ENCODE results near the gene CDH24. TPM values are rescaled to one million over a fixed set of nuclear protein-coding genes. Genes with fewer than 3 reads are reported as not detected.

CDH24 gene
- total RNA-seq, 1 experiment from 2014 or later = 5.0 TPM

GRCh38 chr14:23033251-23033727, 24.0 kb downstream of the CDH24 start:
- Mint-ChIP-seq H3K4me1 (ENCODE audit: low read depth, unreplicated experiment) (peaks cover 8% of the 10 kb centered on the region), H3K36me3 (ENCODE audit: insufficient read depth, unreplicated experiment) (peaks cover 48% of the 10 kb centered on the region), H3K9me3 (ENCODE audit: low read depth, unreplicated experiment) (no peaks in the 10 kb centered on the region), H3K27me3 (ENCODE audit: unreplicated experiment) (no peaks in the 10 kb centered on the region), H3K4me3 (ENCODE audit: low read depth, unreplicated experiment) (peak overlapping the region; percentile 95), H3K27ac (ENCODE audit: unreplicated experiment) (no peak overlapping the region)
- intact Hi-C loops (cut with micrococcal nuclease; ENCODE audit: unreplicated experiment) = no loop called here
- no TSS peak for BruUV-seq (replicated peaks)
- no peak for DNase-seq
- CTCF ChIA-PET = interaction anchor here (1.2 kb wide), 1 partner anchor 25 kb away, joined by 3 read pairs; no protein-coding TSS in a partner anchor
- TF ChIP-seq CTCF (IDR thresholded peaks at IDR 0.05; ENCODE audit: unreplicated experiment) = no peak

GRCh38 chr14:23030936-23031335, 26.4 kb downstream of the CDH24 start:
- peaks cover 54% of the 10 kb centered on the region for H3K36me3 Mint-ChIP-seq (ENCODE audit: insufficient read depth, unreplicated experiment)
- H3K4me3 Mint-ChIP-seq (ENCODE audit: low read depth, unreplicated experiment) = no peak overlapping the region
- H3K27ac Mint-ChIP-seq (ENCODE audit: unreplicated experiment) = no peak overlapping the region
- H3K4me1 Mint-ChIP-seq (ENCODE audit: low read depth, unreplicated experiment) = peaks cover 8% of the 10 kb centered on the region
- TF ChIP-seq CTCF (IDR thresholded peaks at IDR 0.05; ENCODE audit: unreplicated experiment) = no peak
- no peak for DNase-seq
- BruUV-seq (replicated peaks) = TSS peak; percentile 11
- H3K27me3 Mint-ChIP-seq (ENCODE audit: unreplicated experiment) = no peaks in the 10 kb centered on the region
- H3K9me3 Mint-ChIP-seq (ENCODE audit: low read depth, unreplicated experiment) = no peaks in the 10 kb centered on the region
- CTCF ChIA-PET = interaction anchor here (0.7 kb wide), 1 partner anchor 619 kb away, joined by 6 read pairs; no protein-coding TSS in a partner anchor
- intact Hi-C loops (cut with micrococcal nuclease; ENCODE audit: unreplicated experiment) = no loop called here

GRCh38 chr14:23028799-23029198, 28.5 kb downstream of the CDH24 start:
- CTCF ChIA-PET = no interaction called here
- intact Hi-C loops (cut with micrococcal nuclease; ENCODE audit: unreplicated experiment) = no loop called here
- H3K4me1 Mint-ChIP-seq (ENCODE audit: low read depth, unreplicated experiment) = peaks cover 6% of the 10 kb centered on the region
- no peak for DNase-seq
- no TSS peak for BruUV-seq (replicated peaks)
- H3K27ac Mint-ChIP-seq (ENCODE audit: unreplicated experiment) = no peak overlapping the region
- H3K9me3 Mint-ChIP-seq (ENCODE audit: low read depth, unreplicated experiment) = no peaks in the 10 kb centered on the region
- H3K4me3 Mint-ChIP-seq (ENCODE audit: low read depth, unreplicated experiment) = no peak overlapping the region
- no peaks in the 10 kb centered on the region for H3K27me3 Mint-ChIP-seq (ENCODE audit: unreplicated experiment)
- H3K36me3 Mint-ChIP-seq (ENCODE audit: insufficient read depth, unreplicated experiment) = peaks cover 51% of the 10 kb centered on the region
- TF ChIP-seq CTCF (IDR thresholded peaks at IDR 0.05; ENCODE audit: unreplicated experiment) = no peak

GRCh38 chr14:23025151-23025814, 32.0 kb downstream of the CDH24 start:
- Mint-ChIP-seq H3K9me3 (ENCODE audit: low read depth, unreplicated experiment) (no peaks in the 10 kb centered on the region), H3K4me3 (ENCODE audit: low read depth, unreplicated experiment) (no peak overlapping the region), H3K27me3 (ENCODE audit: unreplicated experiment) (no peaks in the 10 kb centered on the region), H3K36me3 (ENCODE audit: insufficient read depth, unreplicated experiment) (peaks cover 26% of the 10 kb centered on the region), H3K27ac (ENCODE audit: unreplicated experiment) (no peak overlapping the region), H3K4me1 (ENCODE audit: low read depth, unreplicated experiment) (no peaks in the 10 kb centered on the region)
- DNase-seq = no peak
- BruUV-seq (replicated peaks) = no TSS peak
- CTCF ChIA-PET = no interaction called here
- intact Hi-C loops (cut with micrococcal nuclease; ENCODE audit: unreplicated experiment) = no loop called here
- no peak for TF ChIP-seq CTCF (IDR thresholded peaks at IDR 0.05; ENCODE audit: unreplicated experiment)
